ENCODE data around the gene PITPNC1. TPM values are rescaled to one million over a fixed set of nuclear protein-coding genes. Genes with fewer than 3 reads are reported as not detected.
A peak's percentile ranks its signal among the peaks of the same experiment; 100 is the strongest.

PITPNC1 gene
- total and polyA plus RNA-seq, 4 donors: 8.0 to 21.1 (median 15.2) TPM

GRCh38 chr17:67378454-67379250 lies 1.6 kb downstream of the PITPNC1 start:
- peak; percentile 74 for TF ChIP-seq CTCF (IDR thresholded peaks at IDR 0.05; ENCODE audit: control extremely low read depth, extremely low read depth)
- ATAC-seq (ENCODE audit: insufficient read depth, low FRiP score) (peak; percentile 79), DNase-seq (peak; percentile 88 to 90 (median 88))
- no peaks in the 10 kb centered on the region for H3K27me3 ChIP-seq (ENCODE audit: control insufficient read depth in 3 of 3, insufficient read depth in 3 of 3, low read length in 2 of 3)
- peak overlapping the region; percentile 91 to 92 for H3K27ac ChIP-seq (ENCODE audit: low read depth in 1 of 2, low read length in 1 of 2)
- H3K9ac ChIP-seq (ENCODE audit: insufficient read depth in 1 of 2, low read length in 2 of 2): peak overlapping the region; percentile 46 to 79
- no peaks in the 10 kb centered on the region for H3K36me3 ChIP-seq (ENCODE audit: control insufficient read depth in 4 of 4, insufficient read depth in 4 of 4, low read length in 4 of 4)
- H3K4me3 ChIP-seq: peak overlapping the region; percentile 75
- WGBS, 2 donors: 0 to 1% methylated on average over 64 to 72 of the region's 72 CpGs
- H3K9me3 ChIP-seq (ENCODE audit: control insufficient read depth in 4 of 4, insufficient read depth in 3 of 4, low read length in 3 of 4): peaks cover 0 to 1% (median 0%) of the 10 kb centered on the region in 4 donors
- peaks cover 0 to 14% (median 2%) of the 10 kb centered on the region in 5 donors for H3K4me1 ChIP-seq (ENCODE audit: control insufficient read depth in 5 of 5, insufficient read depth in 5 of 5, low read length in 5 of 5)

DNA sequence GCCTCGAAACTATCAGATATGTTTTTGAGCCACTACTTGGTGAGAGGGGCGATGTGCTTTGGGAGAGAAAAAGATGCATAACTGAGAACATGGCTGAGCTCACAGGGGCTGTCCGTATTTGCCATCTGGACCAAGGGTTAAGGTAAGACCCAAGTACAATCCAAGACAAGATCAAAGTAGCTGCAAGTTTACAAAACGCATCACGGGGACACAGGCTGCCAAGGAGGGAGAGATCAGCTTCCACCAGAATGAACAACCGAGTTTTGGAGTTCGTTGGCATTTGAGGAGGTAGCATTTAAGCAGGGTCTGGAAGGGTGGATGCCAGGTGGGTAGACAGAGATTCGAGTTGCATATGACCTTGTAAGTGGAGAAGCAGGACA lies 2.2 kb downstream of the PITPNC1 start:
- peaks cover 0 to 1% (median 0%) of the 10 kb centered on the region in 4 donors for H3K9me3 ChIP-seq (ENCODE audit: control insufficient read depth in 4 of 4, insufficient read depth in 3 of 4, low read length in 3 of 4)
- H3K4me3 ChIP-seq: no peak overlapping the region
- WGBS, 2 donors: 68 to 75% methylated on average over 8 of the region's 8 CpGs
- H3K9ac ChIP-seq (ENCODE audit: insufficient read depth in 1 of 2, low read length in 2 of 2): peak overlapping the region in 1 of 2 donors; percentile 79
- peak overlapping the region; percentile 18 to 92 for H3K27ac ChIP-seq (ENCODE audit: low read depth in 1 of 2, low read length in 1 of 2)
- H3K27me3 ChIP-seq (ENCODE audit: control insufficient read depth in 3 of 3, insufficient read depth in 3 of 3, low read length in 2 of 3): no peaks in the 10 kb centered on the region
- ATAC-seq (ENCODE audit: insufficient read depth, low FRiP score) (no peak), DNase-seq (no peak)
- TF ChIP-seq CTCF (IDR thresholded peaks at IDR 0.05; ENCODE audit: control extremely low read depth, extremely low read depth): no peak
- no peaks in the 10 kb centered on the region for H3K36me3 ChIP-seq (ENCODE audit: control insufficient read depth in 4 of 4, insufficient read depth in 4 of 4, low read length in 4 of 4)
- peaks cover 0 to 14% (median 2%) of the 10 kb centered on the region in 5 donors for H3K4me1 ChIP-seq (ENCODE audit: control insufficient read depth in 5 of 5, insufficient read depth in 5 of 5, low read length in 5 of 5)

DNA sequence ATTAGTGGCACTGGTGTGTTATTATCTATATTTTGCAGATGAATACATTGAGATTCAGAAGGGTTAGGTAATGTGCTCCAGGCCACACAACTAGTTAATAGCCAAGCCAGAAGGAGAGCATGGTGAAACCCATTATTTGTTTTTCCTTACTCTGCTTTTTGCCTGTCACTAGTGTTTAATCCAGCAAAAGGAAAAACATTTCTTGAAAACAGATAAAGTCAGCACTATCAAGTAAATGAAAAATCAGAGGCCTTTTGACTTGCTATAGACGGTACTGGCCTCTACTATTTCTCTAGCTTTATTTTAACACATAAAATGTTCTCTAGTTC lies 4.8 kb downstream of the PITPNC1 start:
- no peaks in the 10 kb centered on the region for H3K36me3 ChIP-seq (ENCODE audit: control insufficient read depth in 4 of 4, insufficient read depth in 4 of 4, low read length in 4 of 4)
- peaks cover 0 to 6% (median under 1%) of the 10 kb centered on the region in 5 donors for H3K4me1 ChIP-seq (ENCODE audit: control insufficient read depth in 5 of 5, insufficient read depth in 5 of 5, low read length in 5 of 5)
- DNase-seq: no peak
- peaks cover 0 to 1% (median 0%) of the 10 kb centered on the region in 4 donors for H3K9me3 ChIP-seq (ENCODE audit: control insufficient read depth in 4 of 4, insufficient read depth in 3 of 4, low read length in 3 of 4)
- no peak for TF ChIP-seq CTCF (IDR thresholded peaks at IDR 0.05; ENCODE audit: control extremely low read depth, extremely low read depth)
- WGBS, 2 donors: 82 to 94% methylated on average over 1 of the region's 1 CpG
- H3K27ac ChIP-seq (ENCODE audit: low read depth in 1 of 2, low read length in 1 of 2): no peak overlapping the region
- no peaks in the 10 kb centered on the region for H3K27me3 ChIP-seq (ENCODE audit: control insufficient read depth in 3 of 3, insufficient read depth in 3 of 3, low read length in 2 of 3)
- H3K4me3 ChIP-seq: no peak overlapping the region
- H3K9ac ChIP-seq (ENCODE audit: insufficient read depth in 1 of 2, low read length in 2 of 2): no peak overlapping the region
- no peak for ATAC-seq (ENCODE audit: insufficient read depth, low FRiP score)

Data from lung (tissue), 12 donors.